WI38 (cell line): Measurements from ENCODE around the gene EPHB4.
"Not testable (repeated sequence)": the region's sequence is repeated elsewhere in the genome, so short reads cannot be mapped to it uniquely, and the experiment has no call there.

Source experiments
- H3K4me3 ChIP-seq: 2 replicates; pipeline ENCODE4 v1.5.1; 2011; ENCODE audit warnings: low read depth, mild to moderate bottlenecking, control low read depth, low read length
- CTCF ChIP-seq: IDR thresholded peaks from 2 replicates; pipeline ENCODE4 v1.5.1; 2012; ENCODE audit warnings: low read depth, mild to moderate bottlenecking, control low read depth, low read length

EPHB4 gene

GRCh38 chr7:100861616-100861985 lies 34.3 kb upstream of the EPHB4 start:
- H3K4me3 ChIP-seq: no peak overlapping the region
- no peak for TF ChIP-seq CTCF

- H3K4me3 ChIP-seq: no peak overlapping the region
- no peak for TF ChIP-seq CTCF
Measured at GRCh38 chr7:100860702-100861615, 33.6 kb upstream of the EPHB4 start.

- no peak for TF ChIP-seq CTCF
- H3K4me3 ChIP-seq: no peak overlapping the region
Measured at GRCh38 chr7:100859856-100860255, 32.5 kb upstream of the EPHB4 start.

- no peak for TF ChIP-seq CTCF
- no peak overlapping the region for H3K4me3 ChIP-seq
Measured at GRCh38 chr7:100856871-100857282, 29.6 kb upstream of the EPHB4 start.

- H3K4me3 ChIP-seq: no peak overlapping the region
- TF ChIP-seq CTCF: no peak
Measured at GRCh38 chr7:100855515-100855914, 28.2 kb upstream of the EPHB4 start.

GRCh38 chr7:100854899-100855298 lies 27.6 kb upstream of the EPHB4 start:
- H3K4me3 ChIP-seq: not testable (repeated sequence)

- TF ChIP-seq CTCF: no peak
- H3K4me3 ChIP-seq: no peak overlapping the region
Measured at GRCh38 chr7:100854146-100854895, 27.0 kb upstream of the EPHB4 start.
